Measurements from ENCODE around the gene SPNS1.

GRCh38 chr16:28938721-28939120, 35.9 kb upstream of the SPNS1 start:
- TF ChIP-seq CTCF (IDR thresholded peaks at IDR 0.05; ENCODE audit: low read length) = no peak
- TF ChIP-seq EZH2 (optimal IDR thresholded peaks at IDR 0.05; ENCODE audit: low read depth, low read length) = no peak
